Neural cell (in vitro differentiated cells): ENCODE data around the gene NTSR2. TPM values are rescaled to one million over a fixed set of nuclear protein-coding genes. Genes with fewer than 3 reads are reported as not detected.

Experiments
- H2AFZ ChIP-seq: fragments of 200-600, 300-800 bp; sonication (generic), shearing (Covaris generic); 2 replicates; pipeline ENCODE4 v1.6.0; 2014; ENCODE audit warnings: low read depth, mild to moderate bottlenecking, antibody characterized with exemption, low read length, moderate library complexity
- H3F3A ChIP-seq: fragments of 200-600 bp; shearing (Covaris generic); 2 replicates; pipeline ENCODE4 v1.6.1; 2016; ENCODE audit warnings: mild to moderate bottlenecking, moderate library complexity, mixed read lengths, antibody characterized with exemption, low read length; ENCODE audit not compliant: insufficient read depth, poor library complexity, severe bottlenecking
- H3K27ac ChIP-seq: fragments of 200-600, 300-800 bp; sonication (generic), shearing (Covaris generic); 2 replicates; pipeline ENCODE4 v1.5.1; 2014; ENCODE audit warnings: mild to moderate bottlenecking, low read length, moderate library complexity
- H3K27me3 ChIP-seq: fragments of 300-800, 200-600 bp; sonication (generic), shearing (Covaris generic); 2 replicates; pipeline ENCODE4 v1.6.0; 2014; ENCODE audit warnings: mild to moderate bottlenecking, low read depth, low read length, moderate library complexity; ENCODE audit not compliant: insufficient read depth
- H3K36me3 ChIP-seq: fragments of 300-800, 200-600 bp; sonication (generic), shearing (Covaris generic); 2 replicates; pipeline ENCODE4 v1.5.1; 2014; ENCODE audit warnings: mild to moderate bottlenecking, antibody characterized with exemption, low read length, moderate library complexity; ENCODE audit not compliant: insufficient read depth
- H3K4me2 ChIP-seq: fragments of 300-800, 200-600 bp; sonication (generic), shearing (Covaris generic); 2 replicates; pipeline ENCODE4 v1.6.0; 2014; ENCODE audit warnings: mild to moderate bottlenecking, low read length
- H3K4me3 ChIP-seq: fragments of 300-800, 200-600 bp; sonication (generic), shearing (Covaris generic); 2 replicates; pipeline ENCODE4 v1.5.1; 2014; ENCODE audit warnings: mild to moderate bottlenecking, low read length, moderate library complexity
- H3K79me2 ChIP-seq: fragments of 200-600 bp; shearing (Covaris generic); replicated peaks from 2 replicates; pipeline ENCODE4 v1.6.0; 2014; ENCODE audit warnings: mild to moderate bottlenecking, low read length, moderate library complexity; ENCODE audit not compliant: insufficient read depth
- H3K9ac ChIP-seq: fragments of 300-800, 200-600 bp; sonication (generic), shearing (Covaris generic); 2 replicates; pipeline ENCODE4 v1.6.1; 2016; ENCODE audit warnings: mild to moderate bottlenecking, low read length, mixed read lengths
- H3K9me2 ChIP-seq: fragments of 200-600 bp; shearing (Covaris generic); 2 replicates; pipeline ENCODE4 v1.6.1; 2016; ENCODE audit warnings: mild to moderate bottlenecking, low read length, mixed read lengths; ENCODE audit not compliant: insufficient read depth
- H3K9me3 ChIP-seq: fragments of 200-600, 300-800 bp; sonication (generic), shearing (Covaris generic); 2 replicates; pipeline ENCODE4 v1.6.1; 2016; ENCODE audit warnings: mild to moderate bottlenecking, mixed run types, low read length, moderate library complexity, mixed read lengths
- H4K20me1 ChIP-seq: fragments of 200-600 bp; shearing (Covaris generic); 2 replicates; pipeline ENCODE4 v1.6.1; 2016; ENCODE audit warnings: mild to moderate bottlenecking, mixed run types; ENCODE audit not compliant: insufficient read depth
- EP300 ChIP-seq: fragments of 450-650 bp; conservative IDR thresholded peaks from 2 replicates; pipeline ENCODE4 v1.6.1; 2014; ENCODE audit warnings: antibody characterized with exemption, mild to moderate bottlenecking, moderate library complexity; ENCODE audit not compliant: poor library complexity, severe bottlenecking
- EZH2 ChIP-seq: fragments of 200-600, 300-800 bp; shearing (Covaris generic), sonication (generic); IDR thresholded peaks from 2 replicates; pipeline ENCODE4 v1.6.1; 2014; ENCODE audit warnings: antibody characterized with exemption, low read length, borderline replicate concordance, mild to moderate bottlenecking; ENCODE audit not compliant: insufficient read depth, poor library complexity, severe bottlenecking
- MXI1 ChIP-seq: fragments of 450-650 bp; conservative IDR thresholded peaks from 2 replicates; pipeline ENCODE4 v1.6.1; 2014; ENCODE audit warnings: antibody characterized with exemption, mild to moderate bottlenecking; ENCODE audit not compliant: poor library complexity, severe bottlenecking
- POLR2AphosphoS5 ChIP-seq: IDR thresholded peaks from 2 replicates; pipeline ENCODE4 v1.6.1; 2012
- RAD21 ChIP-seq: fragments of 450-650 bp; conservative IDR thresholded peaks from 2 replicates; pipeline ENCODE4 v1.6.1; 2014; ENCODE audit warnings: antibody characterized with exemption, mild to moderate bottlenecking, moderate library complexity
- SMC3 ChIP-seq: fragments of 450-650 bp; conservative IDR thresholded peaks from 2 replicates; pipeline ENCODE4 v1.6.1; 2014; ENCODE audit warnings: antibody characterized with exemption, mild to moderate bottlenecking, moderate library complexity; ENCODE audit not compliant: poor library complexity
- TAF1 ChIP-seq: IDR thresholded peaks from 2 replicates; pipeline ENCODE4 v1.6.1; 2012; ENCODE audit warnings: low read depth
- polyA plus RNA-seq: library from polyadenylated mRNA; depleted of rRNA; stranded (reverse); fragments of >200 nt; gene quantifications from 2 replicates; pipeline ENCODE4 v1.2.3, GENCODE V29; 2014
- TF ChIP-seq, protein P1 (sequence below): IDR thresholded peaks from 2 replicates; pipeline ENCODE4 v1.6.1; 2012; ENCODE audit warnings: borderline replicate concordance
- TF ChIP-seq, protein P2 (sequence below): fragments of 450-650 bp; IDR thresholded peaks from 2 replicates; pipeline ENCODE4 v1.5.1; 2014; ENCODE audit warnings: antibody characterized with exemption, mild to moderate bottlenecking, moderate library complexity; ENCODE audit not compliant: poor library complexity, severe bottlenecking

Gene NTSR2
- polyA plus RNA-seq, 1 donor from 2014 or later = not detected

DNA sequence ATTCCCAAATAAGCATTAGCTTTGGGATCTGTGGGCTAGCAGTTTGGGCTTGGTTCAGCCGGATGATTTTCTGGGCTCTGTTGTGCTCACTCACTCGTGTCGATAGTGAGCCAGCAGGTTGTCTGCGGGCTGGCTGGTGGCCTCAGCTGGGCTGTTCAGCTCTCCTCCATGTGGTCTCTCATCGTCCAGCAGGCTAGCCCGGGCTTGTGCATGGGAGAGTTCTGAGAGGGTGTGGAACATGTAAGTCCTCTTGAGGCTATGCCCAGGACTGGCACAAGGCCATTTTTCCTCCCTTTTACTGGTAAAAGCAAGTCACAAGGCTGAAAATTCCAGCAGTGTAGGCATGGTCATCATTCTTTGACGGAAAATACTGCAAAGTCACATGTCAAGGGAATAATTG, 38.5 kb downstream of the NTSR2 start:
- H3K4me3 ChIP-seq = no peak overlapping the region
- no peak overlapping the region for H3K9ac ChIP-seq
- no peaks in the 10 kb centered on the region for H3K79me2 ChIP-seq
- H3F3A ChIP-seq = no peaks in the 10 kb centered on the region
- H3K27me3 ChIP-seq = no peaks in the 10 kb centered on the region
- peaks cover 12% of the 10 kb centered on the region for H3K36me3 ChIP-seq
- no peaks in the 10 kb centered on the region for H3K9me3 ChIP-seq
- H3K27ac ChIP-seq = no peak overlapping the region
- TF ChIP-seq MXI1 = no peak
- TF ChIP-seq TAF1 = no peak
- TF ChIP-seq, protein P1, sequence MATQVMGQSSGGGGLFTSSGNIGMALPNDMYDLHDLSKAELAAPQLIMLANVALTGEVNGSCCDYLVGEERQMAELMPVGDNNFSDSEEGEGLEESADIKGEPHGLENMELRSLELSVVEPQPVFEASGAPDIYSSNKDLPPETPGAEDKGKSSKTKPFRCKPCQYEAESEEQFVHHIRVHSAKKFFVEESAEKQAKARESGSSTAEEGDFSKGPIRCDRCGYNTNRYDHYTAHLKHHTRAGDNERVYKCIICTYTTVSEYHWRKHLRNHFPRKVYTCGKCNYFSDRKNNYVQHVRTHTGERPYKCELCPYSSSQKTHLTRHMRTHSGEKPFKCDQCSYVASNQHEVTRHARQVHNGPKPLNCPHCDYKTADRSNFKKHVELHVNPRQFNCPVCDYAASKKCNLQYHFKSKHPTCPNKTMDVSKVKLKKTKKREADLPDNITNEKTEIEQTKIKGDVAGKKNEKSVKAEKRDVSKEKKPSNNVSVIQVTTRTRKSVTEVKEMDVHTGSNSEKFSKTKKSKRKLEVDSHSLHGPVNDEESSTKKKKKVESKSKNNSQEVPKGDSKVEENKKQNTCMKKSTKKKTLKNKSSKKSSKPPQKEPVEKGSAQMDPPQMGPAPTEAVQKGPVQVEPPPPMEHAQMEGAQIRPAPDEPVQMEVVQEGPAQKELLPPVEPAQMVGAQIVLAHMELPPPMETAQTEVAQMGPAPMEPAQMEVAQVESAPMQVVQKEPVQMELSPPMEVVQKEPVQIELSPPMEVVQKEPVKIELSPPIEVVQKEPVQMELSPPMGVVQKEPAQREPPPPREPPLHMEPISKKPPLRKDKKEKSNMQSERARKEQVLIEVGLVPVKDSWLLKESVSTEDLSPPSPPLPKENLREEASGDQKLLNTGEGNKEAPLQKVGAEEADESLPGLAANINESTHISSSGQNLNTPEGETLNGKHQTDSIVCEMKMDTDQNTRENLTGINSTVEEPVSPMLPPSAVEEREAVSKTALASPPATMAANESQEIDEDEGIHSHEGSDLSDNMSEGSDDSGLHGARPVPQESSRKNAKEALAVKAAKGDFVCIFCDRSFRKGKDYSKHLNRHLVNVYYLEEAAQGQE = no peak
- no peak for TF ChIP-seq POLR2AphosphoS5
- TF ChIP-seq EZH2 = no peak
- TF ChIP-seq, protein P2, sequence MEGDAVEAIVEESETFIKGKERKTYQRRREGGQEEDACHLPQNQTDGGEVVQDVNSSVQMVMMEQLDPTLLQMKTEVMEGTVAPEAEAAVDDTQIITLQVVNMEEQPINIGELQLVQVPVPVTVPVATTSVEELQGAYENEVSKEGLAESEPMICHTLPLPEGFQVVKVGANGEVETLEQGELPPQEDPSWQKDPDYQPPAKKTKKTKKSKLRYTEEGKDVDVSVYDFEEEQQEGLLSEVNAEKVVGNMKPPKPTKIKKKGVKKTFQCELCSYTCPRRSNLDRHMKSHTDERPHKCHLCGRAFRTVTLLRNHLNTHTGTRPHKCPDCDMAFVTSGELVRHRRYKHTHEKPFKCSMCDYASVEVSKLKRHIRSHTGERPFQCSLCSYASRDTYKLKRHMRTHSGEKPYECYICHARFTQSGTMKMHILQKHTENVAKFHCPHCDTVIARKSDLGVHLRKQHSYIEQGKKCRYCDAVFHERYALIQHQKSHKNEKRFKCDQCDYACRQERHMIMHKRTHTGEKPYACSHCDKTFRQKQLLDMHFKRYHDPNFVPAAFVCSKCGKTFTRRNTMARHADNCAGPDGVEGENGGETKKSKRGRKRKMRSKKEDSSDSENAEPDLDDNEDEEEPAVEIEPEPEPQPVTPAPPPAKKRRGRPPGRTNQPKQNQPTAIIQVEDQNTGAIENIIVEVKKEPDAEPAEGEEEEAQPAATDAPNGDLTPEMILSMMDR = no peak
- no peak for TF ChIP-seq SMC3
- no peak for TF ChIP-seq RAD21
- TF ChIP-seq EP300 = no peak
- no peak overlapping the region for H2AFZ ChIP-seq
- no peaks in the 10 kb centered on the region for H3K9me2 ChIP-seq
- H4K20me1 ChIP-seq = no peaks in the 10 kb centered on the region
- H3K4me2 ChIP-seq = no peak overlapping the region

DNA sequence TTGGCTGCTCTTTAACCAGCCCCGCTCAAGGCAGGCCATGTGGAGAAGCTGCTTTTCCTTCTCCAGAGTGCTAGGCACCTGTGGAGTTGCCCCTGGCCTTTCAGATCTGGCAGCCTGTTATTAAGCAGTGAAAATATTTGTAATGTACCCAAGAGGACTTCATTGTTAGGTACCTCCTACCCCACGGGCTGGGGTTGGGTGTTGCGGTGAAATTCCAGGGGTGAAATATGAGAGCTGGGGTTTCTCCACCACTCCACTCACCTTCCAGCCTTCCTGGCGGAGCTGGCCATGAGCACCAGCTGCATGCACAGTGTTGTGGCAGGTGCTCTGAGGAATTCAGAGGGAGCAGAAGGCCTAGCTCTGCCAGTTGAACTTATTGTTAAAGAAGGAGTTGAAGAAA, 39.1 kb downstream of the NTSR2 start:
- H3F3A ChIP-seq = no peaks in the 10 kb centered on the region
- H2AFZ ChIP-seq = no peak overlapping the region
- no peak overlapping the region for H3K4me2 ChIP-seq
- H3K9me3 ChIP-seq = no peaks in the 10 kb centered on the region
- no peaks in the 10 kb centered on the region for H3K27me3 ChIP-seq
- no peak overlapping the region for H3K4me3 ChIP-seq
- H3K9ac ChIP-seq = no peak overlapping the region
- H3K79me2 ChIP-seq = no peaks in the 10 kb centered on the region
- H3K27ac ChIP-seq = no peak overlapping the region
- no peaks in the 10 kb centered on the region for H4K20me1 ChIP-seq
- TF ChIP-seq RAD21 (no peak), EZH2 (no peak), TAF1 (no peak), POLR2AphosphoS5 (no peak), EP300 (no peak), MXI1 (no peak), SMC3 (no peak)
- TF ChIP-seq, protein P2 = no peak
- TF ChIP-seq, protein P1 = no peak
- peaks cover 12% of the 10 kb centered on the region for H3K36me3 ChIP-seq
- H3K9me2 ChIP-seq = no peaks in the 10 kb centered on the region
